Transverse colon (tissue), 4 donors: ENCODE results near the gene NCK2.

ENCODE experiments used
- CTCF ChIP-seq, 5 experiments: fragments of 200-600 bp in 3 of 5; fragments of 450-650 bp in 2 of 5; sonication (generic) in 3 of 5; IDR thresholded peaks; 1 replicate in 2 of 5; 2 replicates in 3 of 5; pipeline ENCODE4 v1.5.1; 2016 to 2017; ENCODE audit warnings: antibody characterized with exemption in 5 of 5, inconsistent platforms in 3 of 5, mild to moderate bottlenecking in 2 of 5, moderate library complexity in 1 of 5
- EP300 ChIP-seq: sonication (generic); formaldehyde crosslinking; IDR thresholded peaks from one replicate; pipeline ENCODE4 v1.6.1; 2017; ENCODE audit warnings: antibody characterized with exemption, low read depth
- POLR2A ChIP-seq: fragments of 450-650 bp; IDR thresholded peaks from one replicate; pipeline ENCODE4 v1.6.1; 2016; ENCODE audit warnings: antibody characterized with exemption, mild to moderate bottlenecking, moderate library complexity
- POLR2AphosphoS5 ChIP-seq, 3 donors: sonication (generic); formaldehyde crosslinking; IDR thresholded peaks; one replicate each; pipeline ENCODE4 v1.6.1; 2016; ENCODE audit warnings: antibody characterized with exemption in 3 of 3

- TF ChIP-seq CTCF (IDR thresholded peaks at IDR 0.05) (no peak), POLR2AphosphoS5 (IDR thresholded peaks at IDR 0.05) (no peak), POLR2A (no peak), EP300 (no peak)
These were observed 192.2 kb downstream of the NCK2 start for GRCh38 chr2:105936954-105937353.
